Measurements from ENCODE around the gene SENP2. TPM values are rescaled to one million over a fixed set of nuclear protein-coding genes. Genes with fewer than 3 reads are reported as not detected.

The SENP2 gene
- total and polyA plus RNA-seq, 10 of the 15 experiments (the other 5 are each of a cell fraction or from before 2014, with no cell fraction given) = 9.0 to 42.7 (median 25.1) TPM

DNA sequence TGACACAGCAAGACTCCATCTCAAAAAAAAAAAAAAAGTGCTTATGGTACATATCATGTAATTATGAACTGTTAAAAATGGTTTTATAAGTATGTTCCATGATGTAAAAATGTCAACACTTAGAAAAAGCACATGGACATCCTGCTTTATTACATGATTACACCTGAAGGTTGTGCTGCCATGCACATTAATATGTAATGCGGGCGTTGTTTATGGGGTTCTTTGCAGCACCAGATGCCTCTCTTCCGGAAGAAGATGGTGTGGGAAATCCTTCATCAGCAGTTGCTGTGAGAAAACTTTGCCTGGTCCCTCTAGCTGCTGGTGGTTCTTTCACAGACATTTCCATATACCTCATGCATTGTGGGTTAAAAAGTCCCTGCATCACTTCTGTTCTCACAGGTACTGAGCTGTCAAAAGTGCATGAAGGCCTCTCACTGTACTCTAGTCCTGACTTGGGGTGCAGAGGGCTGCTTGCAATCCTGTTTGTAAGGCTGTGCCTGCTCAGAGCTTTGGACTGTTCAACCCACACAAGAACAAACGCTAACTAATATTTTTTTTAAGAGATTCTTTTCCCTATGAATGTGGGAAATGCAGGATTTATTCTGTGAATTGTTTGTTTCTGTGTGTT is 43.6 kb downstream of the SENP2 start (continued):
- TF ChIP-seq RUNX3 (IDR thresholded peaks at IDR 0.05; ENCODE audit: low read length) = peak; percentile 59; the same call in 1 of the 2 replicates
- TF ChIP-seq MYB (IDR thresholded peaks at IDR 0.05; ENCODE audit: borderline replicate concordance, low read depth, low read length) = no peak

DNA sequence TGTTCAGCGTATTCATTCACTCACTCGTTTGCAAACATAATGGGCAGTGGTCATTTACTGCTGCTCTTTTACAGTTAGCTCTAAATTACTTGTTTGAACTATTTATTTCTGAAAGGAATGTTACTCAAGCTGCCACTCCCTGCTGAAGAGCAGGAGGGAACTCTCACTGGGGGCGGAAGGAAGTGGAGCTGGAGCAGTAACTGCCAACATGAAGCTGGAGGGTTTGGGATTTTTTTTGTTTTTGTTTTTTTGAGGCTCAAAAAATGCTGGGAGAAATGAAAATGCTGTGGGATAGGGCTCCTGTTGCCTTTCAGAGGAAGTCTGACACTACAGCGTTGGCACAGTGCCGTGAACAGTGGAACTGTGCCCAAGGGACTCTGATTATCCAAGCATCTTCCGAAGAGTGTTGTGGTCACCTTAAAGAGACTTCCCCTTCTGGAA is 44.1 kb downstream of the SENP2 start:
- H3K27me3 ChIP-seq (replicated peaks in 1 of 2; ENCODE audit: control insufficient read depth in 2 of 2, insufficient read depth in 2 of 2, low read length in 1 of 2) = no peaks in the 10 kb centered on the region
- no peaks in the 10 kb centered on the region for H3K4me1 ChIP-seq (ENCODE audit: control insufficient read depth, insufficient read depth, low read length)
- H3K4me3 ChIP-seq = no peak overlapping the region
- DNase-seq (ENCODE audit: low read depth, low spot score) = no peak
- no peak for FAIRE-seq
- peaks cover 1 to 24% of the 10 kb centered on the region in 2 experiments; a peak in 3 of 4 replicates for H3K36me3 ChIP-seq (ENCODE audit: control insufficient read depth in 2 of 2, insufficient read depth in 2 of 2, low read length in 1 of 2)
- no peak overlapping the region for H2AFZ ChIP-seq (ENCODE audit: control insufficient read depth, low read depth, low read length)
- H3K4me2 ChIP-seq (ENCODE audit: control insufficient read depth, insufficient read depth) = no peak overlapping the region
- H3K9ac ChIP-seq (ENCODE audit: control insufficient read depth, insufficient read depth, low read length) = no peak overlapping the region
- RAD21 ChIA-PET (ENCODE audit: unreplicated experiment) = interaction anchor here (1.0 kb wide), 1 partner anchor 30 kb away, joined by 5 read pairs; no protein-coding TSS in a partner anchor
- no peaks in the 10 kb centered on the region for H3K9me3 ChIP-seq (replicated peaks; ENCODE audit: control insufficient read depth, insufficient read depth, low read length)
- BruUV-seq (replicated peaks) = no TSS peak
- TF ChIP-seq, protein P1, sequence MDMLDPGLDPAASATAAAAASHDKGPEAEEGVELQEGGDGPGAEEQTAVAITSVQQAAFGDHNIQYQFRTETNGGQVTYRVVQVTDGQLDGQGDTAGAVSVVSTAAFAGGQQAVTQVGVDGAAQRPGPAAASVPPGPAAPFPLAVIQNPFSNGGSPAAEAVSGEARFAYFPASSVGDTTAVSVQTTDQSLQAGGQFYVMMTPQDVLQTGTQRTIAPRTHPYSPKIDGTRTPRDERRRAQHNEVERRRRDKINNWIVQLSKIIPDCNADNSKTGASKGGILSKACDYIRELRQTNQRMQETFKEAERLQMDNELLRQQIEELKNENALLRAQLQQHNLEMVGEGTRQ (IDR thresholded peaks at IDR 0.05; ENCODE audit: borderline replicate concordance, low read depth, low read length) = no peak
- TF ChIP-seq POLR2AphosphoS5 (IDR thresholded peaks at IDR 0.05; ENCODE audit: low read length) (no peak), MTA3 (IDR thresholded peaks at IDR 0.05; ENCODE audit: borderline replicate concordance, low read length) (no peak), NFXL1 (IDR thresholded peaks at IDR 0.05; ENCODE audit: borderline replicate concordance) (no peak), SRF (IDR thresholded peaks at IDR 0.05; ENCODE audit: low read depth in 2 of 2, low read length in 2 of 2) (no peak), STAT1 (conservative IDR thresholded peaks at IDR 0.05) (no peak), TAF1 (IDR thresholded peaks at IDR 0.05; ENCODE audit: borderline replicate concordance, low read depth, low read length) (no peak), KDM1A (IDR thresholded peaks at IDR 0.05; ENCODE audit: borderline replicate concordance) (no peak), EP300 (IDR thresholded peaks at IDR 0.05; ENCODE audit: borderline replicate concordance in 1 of 2, control insufficient read depth in 1 of 2, low read depth in 2 of 2, low read length in 2 of 2) (no peak), MTA2 (IDR thresholded peaks at IDR 0.05; ENCODE audit: low read depth) (no peak), RFX5 (IDR thresholded peaks at IDR 0.05; ENCODE audit: low read depth, low read length) (no peak), NFIC (IDR thresholded peaks at IDR 0.05; ENCODE audit: low read depth, low read length) (no peak), POLR2AphosphoS2 (IDR thresholded peaks at IDR 0.05; ENCODE audit: low read depth, low read length) (no peak), NFYA (IDR thresholded peaks at IDR 0.05; ENCODE audit: borderline replicate concordance, low read depth, low read length) (no peak)
- TF ChIP-seq, protein P2, sequence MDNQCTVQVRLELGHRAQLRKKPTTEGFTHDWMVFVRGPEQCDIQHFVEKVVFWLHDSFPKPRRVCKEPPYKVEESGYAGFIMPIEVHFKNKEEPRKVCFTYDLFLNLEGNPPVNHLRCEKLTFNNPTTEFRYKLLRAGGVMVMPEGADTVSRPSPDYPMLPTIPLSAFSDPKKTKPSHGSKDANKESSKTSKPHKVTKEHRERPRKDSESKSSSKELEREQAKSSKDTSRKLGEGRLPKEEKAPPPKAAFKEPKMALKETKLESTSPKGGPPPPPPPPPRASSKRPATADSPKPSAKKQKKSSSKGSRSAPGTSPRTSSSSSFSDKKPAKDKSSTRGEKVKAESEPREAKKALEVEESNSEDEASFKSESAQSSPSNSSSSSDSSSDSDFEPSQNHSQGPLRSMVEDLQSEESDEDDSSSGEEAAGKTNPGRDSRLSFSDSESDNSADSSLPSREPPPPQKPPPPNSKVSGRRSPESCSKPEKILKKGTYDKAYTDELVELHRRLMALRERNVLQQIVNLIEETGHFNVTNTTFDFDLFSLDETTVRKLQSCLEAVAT (IDR thresholded peaks at IDR 0.05) = no peak
- ATAC-seq = no peak
- SMC1A ChIA-PET (ENCODE audit: uncharacterized antibody, unreplicated experiment) = interaction anchor here (0.6 to 1.0 kb wide), 2 partner anchors 55 to 905 kb away, joined by 3 to 4 read pairs; no protein-coding TSS in a partner anchor
- no peaks in the 10 kb centered on the region for H3K79me2 ChIP-seq (ENCODE audit: control insufficient read depth, insufficient read depth, low read length)
- no peaks in the 10 kb centered on the region for H4K20me1 ChIP-seq (ENCODE audit: control insufficient read depth, insufficient read depth)
- intact Hi-C loops (cut with micrococcal nuclease; ENCODE audit: unreplicated experiment) (no loop called here), in situ Hi-C loops (cut with MboI) (no loop called here)
- CTCF ChIA-PET = interaction anchor here (0.6 to 1.6 kb wide), 3 partner anchors 12 to 30 kb away, joined by 3 to 5 read pairs (median 4); no protein-coding TSS in a partner anchor
- WGBS (ENCODE audit: insufficient coverage, insufficient replicate concordance, low lambda C conversion rate, missing lambda C conversion rate) = over 99% methylated on average over 6 of the region's 6 CpGs
- POLR2A ChIA-PET = no interaction called here
- no peak overlapping the region for H3K27ac ChIP-seq (ENCODE audit: control insufficient read depth, insufficient read depth)

All from GM12878 (cell line).